Parathyroid adenoma (tissue), 2 donors: ENCODE results near the gene IARS2.

Experiments used
- H2AFZ ChIP-seq: fragments of 300-600 bp; sonication (generic); one replicate; pipeline ENCODE4 v1.7.0; 2017; ENCODE audit warnings: antibody characterized with exemption, mild to moderate bottlenecking
- H3K27ac ChIP-seq: fragments of 300-600 bp; sonication (generic); one replicate; pipeline ENCODE4 v1.7.0; 2017
- H3K27me3 ChIP-seq: fragments of 300-600 bp; sonication (generic); one replicate; pipeline ENCODE4 v1.7.0; 2017; ENCODE audit warnings: low read length; ENCODE audit not compliant: control insufficient read depth, insufficient read depth
- H3K36me3 ChIP-seq: fragments of 300-600 bp; sonication (generic); one replicate; pipeline ENCODE4 v1.7.0; 2017; ENCODE audit warnings: low read length; ENCODE audit not compliant: control insufficient read depth, insufficient read depth
- H3K4me1 ChIP-seq: fragments of 300-600 bp; sonication (generic); one replicate; pipeline ENCODE4 v1.7.0; 2017; ENCODE audit warnings: control low read depth
- H3K4me2 ChIP-seq: fragments of 300-600 bp; sonication (generic); one replicate; pipeline ENCODE4 v1.7.0; 2017; ENCODE audit warnings: low read length
- H3K4me3 ChIP-seq: fragments of 300-600 bp; sonication (generic); one replicate; pipeline ENCODE4 v1.7.0; 2017; ENCODE audit warnings: low read depth, low read length
- H3K79me2 ChIP-seq: fragments of 300-600 bp; sonication (generic); one replicate; pipeline ENCODE4 v1.7.0; 2017; ENCODE audit warnings: control low read depth
- H3K9ac ChIP-seq: fragments of 300-600 bp; sonication (generic); one replicate; pipeline ENCODE4 v1.7.0; 2017; ENCODE audit warnings: mild to moderate bottlenecking
- H3K9me3 ChIP-seq: fragments of 300-600 bp; sonication (generic); one replicate; pipeline ENCODE4 v1.7.0; 2017; ENCODE audit warnings: low read length; ENCODE audit not compliant: control insufficient read depth
- CTCF ChIP-seq: fragments of 300-600 bp; sonication (generic); IDR thresholded peaks from one replicate; pipeline ENCODE4 v1.7.0; 2017; ENCODE audit warnings: antibody characterized with exemption, mild to moderate bottlenecking
- donor health status: primary hyperparathyroidism.

Gene IARS2

GRCh38 chr1:220119043-220119512 is 25.1 kb downstream of the IARS2 start:
- Histone ChIP-seq H3K9ac (no peak overlapping the region), H3K9me3 (no peaks in the 10 kb centered on the region), H3K79me2 (no peaks in the 10 kb centered on the region), H3K4me1 (no peaks in the 10 kb centered on the region), H3K36me3 (no peaks in the 10 kb centered on the region), H3K4me3 (no peak overlapping the region), H3K27me3 (no peaks in the 10 kb centered on the region), H3K4me2 (no peak overlapping the region), H2AFZ (no peak overlapping the region), H3K27ac (no peak overlapping the region)
- TF ChIP-seq CTCF = no peak

GRCh38 chr1:220121791-220122530 is 28.0 kb downstream of the IARS2 start:
- Histone ChIP-seq H3K9ac (no peak overlapping the region), H3K4me2 (no peak overlapping the region), H3K36me3 (no peaks in the 10 kb centered on the region), H3K79me2 (no peaks in the 10 kb centered on the region), H3K9me3 (no peaks in the 10 kb centered on the region), H2AFZ (no peak overlapping the region), H3K4me1 (no peaks in the 10 kb centered on the region), H3K27me3 (no peaks in the 10 kb centered on the region), H3K27ac (no peak overlapping the region), H3K4me3 (no peak overlapping the region)
- no peak for TF ChIP-seq CTCF

- no peak overlapping the region for H3K27ac ChIP-seq
- no peak for TF ChIP-seq CTCF
- no peak overlapping the region for H3K4me2 ChIP-seq
- no peak overlapping the region for H3K4me3 ChIP-seq
- H3K36me3 ChIP-seq = no peaks in the 10 kb centered on the region
- no peak overlapping the region for H3K9ac ChIP-seq
- H3K79me2 ChIP-seq = no peaks in the 10 kb centered on the region
- H3K4me1 ChIP-seq = no peaks in the 10 kb centered on the region
- no peak overlapping the region for H2AFZ ChIP-seq
- H3K9me3 ChIP-seq = no peaks in the 10 kb centered on the region
- no peaks in the 10 kb centered on the region for H3K27me3 ChIP-seq
Measured at GRCh38 chr1:220123066-220123465, 29.1 kb downstream of the IARS2 start.

- Histone ChIP-seq H2AFZ (no peak overlapping the region), H3K36me3 (no peaks in the 10 kb centered on the region), H3K79me2 (no peaks in the 10 kb centered on the region), H3K27me3 (no peaks in the 10 kb centered on the region), H3K4me2 (no peak overlapping the region), H3K9me3 (no peaks in the 10 kb centered on the region), H3K4me3 (no peak overlapping the region), H3K27ac (no peak overlapping the region), H3K9ac (no peak overlapping the region), H3K4me1 (no peaks in the 10 kb centered on the region)
- TF ChIP-seq CTCF = no peak
Measured at GRCh38 chr1:220123889-220124288, 30.0 kb downstream of the IARS2 start.

- no peak for TF ChIP-seq CTCF
- H3K36me3 ChIP-seq = no peaks in the 10 kb centered on the region
- H3K27me3 ChIP-seq = no peaks in the 10 kb centered on the region
- no peak overlapping the region for H3K27ac ChIP-seq
- H3K4me1 ChIP-seq = no peaks in the 10 kb centered on the region
- no peak overlapping the region for H2AFZ ChIP-seq
- peaks cover 1% of the 10 kb centered on the region for H3K79me2 ChIP-seq
- no peak overlapping the region for H3K4me2 ChIP-seq
- no peak overlapping the region for H3K4me3 ChIP-seq
- H3K9ac ChIP-seq = no peak overlapping the region
- H3K9me3 ChIP-seq = no peaks in the 10 kb centered on the region
Measured at GRCh38 chr1:220124542-220124941, 30.6 kb downstream of the IARS2 start.
